ENCODE measurements around the gene DHRS1. TPM values are rescaled to one million over a fixed set of nuclear protein-coding genes. Genes with fewer than 3 reads are reported as not detected.

The DHRS1 gene
- total RNA-seq, 1 donor from 2014 or later: 10.6 TPM

DNA sequence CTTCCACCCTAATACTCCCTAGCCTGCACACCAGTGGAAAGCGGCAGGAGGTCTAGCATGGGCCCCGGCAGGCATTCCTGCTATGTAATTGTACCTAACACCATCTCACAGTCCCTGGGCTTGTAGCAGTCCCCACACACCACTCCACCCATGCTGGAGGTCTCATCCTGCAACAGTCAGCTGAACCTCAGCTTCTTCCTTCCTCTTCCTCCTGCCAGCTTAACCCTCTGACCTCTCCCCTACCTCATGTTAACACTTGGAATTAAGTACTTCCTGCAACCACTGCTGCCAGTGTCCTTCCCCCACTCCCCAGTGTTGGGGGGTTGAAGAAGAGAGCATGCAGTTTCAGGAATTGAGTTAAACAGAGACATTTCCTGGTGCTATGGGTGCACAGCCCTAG, 27.7 kb upstream of the DHRS1 start:
- no peak for DNase-seq

DNA sequence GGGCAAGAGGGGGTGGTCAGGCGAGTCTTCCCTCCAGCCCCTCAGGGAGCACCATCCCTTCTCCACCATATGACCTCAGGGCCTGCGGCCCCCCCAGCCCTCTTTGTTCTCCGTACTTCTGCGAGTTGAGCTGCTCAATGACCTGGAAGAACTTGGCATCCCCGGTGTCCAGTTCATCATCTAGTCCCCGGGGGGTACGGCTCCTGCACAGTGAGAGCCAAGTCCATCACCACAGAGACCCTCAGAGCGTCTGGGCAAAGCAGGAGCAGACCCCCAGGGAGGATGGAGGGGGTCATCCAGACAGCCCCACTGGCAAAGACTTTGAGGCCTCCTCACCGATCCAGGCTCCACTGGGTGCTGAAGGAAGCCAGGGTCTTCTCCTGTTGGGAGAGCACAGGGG, 26.4 kb upstream of the DHRS1 start:
- DNase-seq: no peak

DNA sequence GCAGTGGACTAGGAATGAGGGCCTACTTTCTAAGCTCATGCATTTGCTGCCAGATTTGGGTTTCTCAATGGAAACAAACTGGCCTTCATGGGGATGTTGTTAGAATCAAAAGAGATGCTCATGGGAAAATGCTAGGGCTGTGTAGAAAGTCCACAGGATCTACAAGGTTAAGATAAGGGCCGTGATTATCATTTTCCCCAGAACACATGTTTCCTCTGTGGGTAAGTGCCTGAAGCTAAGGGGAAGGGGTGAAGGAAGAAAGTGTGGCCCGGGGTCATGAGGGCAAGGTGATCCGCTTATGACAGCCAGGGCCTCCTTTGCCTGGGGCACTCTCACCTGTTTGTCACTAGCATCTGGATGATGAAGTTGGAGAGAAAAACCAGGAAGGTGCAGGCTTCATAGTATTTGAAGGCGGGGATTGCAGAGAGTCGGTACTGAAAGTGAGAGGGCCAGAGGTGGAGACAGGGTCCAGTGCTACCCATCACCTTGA, 25.5 kb upstream of the DHRS1 start:
- DNase-seq: no peak

DNA sequence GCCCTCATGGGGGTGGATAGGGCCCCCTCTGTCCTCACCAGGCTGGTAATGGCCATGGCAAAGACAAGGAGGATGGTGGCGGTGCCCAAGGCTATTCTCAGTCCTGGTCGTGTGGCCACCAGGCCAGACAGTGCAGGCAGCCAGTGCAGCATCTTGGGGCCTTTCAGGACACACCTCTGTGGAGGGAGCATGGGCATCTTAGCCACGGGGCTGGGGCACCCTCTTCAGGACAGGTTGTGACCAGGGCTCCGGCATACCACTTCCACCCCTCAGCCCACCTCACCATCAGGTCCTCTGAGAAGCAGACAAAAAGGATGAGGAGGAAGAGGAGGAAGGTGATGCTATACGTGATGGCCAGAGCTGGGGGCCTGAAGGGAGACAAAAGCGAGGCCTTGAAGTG, 24.4 kb upstream of the DHRS1 start:
- DNase-seq: no peak

DNA sequence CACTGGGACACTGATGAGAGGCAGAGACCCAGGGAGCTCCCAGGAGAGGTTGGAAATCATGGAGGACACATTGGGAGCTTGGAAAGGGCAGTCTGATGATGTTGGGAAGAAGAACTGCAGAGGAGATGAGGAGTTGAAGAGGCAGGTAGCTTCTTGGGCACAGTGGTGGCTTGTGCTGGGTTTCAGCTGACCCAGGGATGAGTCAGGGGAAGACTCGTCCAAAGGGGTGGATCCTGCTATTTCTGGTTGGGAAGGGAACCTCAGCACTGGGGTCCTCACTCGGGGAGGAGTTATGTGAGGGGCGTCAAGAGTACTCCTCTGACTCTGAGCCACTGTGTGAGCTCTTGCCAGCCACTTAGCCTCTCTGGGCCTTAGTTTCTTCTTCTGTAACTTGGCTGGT, 23.8 kb upstream of the DHRS1 start:
- no peak for DNase-seq

DNA sequence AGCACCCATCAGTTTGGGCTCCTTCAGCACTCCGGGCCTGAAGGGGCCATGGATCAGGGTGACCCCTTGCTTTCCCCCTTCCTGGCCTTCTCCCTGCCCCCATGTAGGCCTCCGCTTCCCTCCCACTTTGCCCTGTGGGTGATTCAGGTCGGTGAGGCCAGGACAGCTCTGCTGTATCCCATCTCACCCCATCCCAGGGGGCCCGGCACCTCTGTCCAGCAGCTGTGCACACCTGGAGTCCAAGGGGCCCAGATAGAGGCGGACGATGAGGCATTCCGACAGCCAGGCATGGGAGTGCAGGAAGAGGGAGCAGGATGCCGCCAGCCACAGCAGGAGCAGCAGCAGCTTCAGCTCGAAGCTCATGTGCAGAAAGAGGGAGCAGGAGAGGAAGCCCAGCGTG, 23.1 kb upstream of the DHRS1 start:
- no peak for DNase-seq

DNA sequence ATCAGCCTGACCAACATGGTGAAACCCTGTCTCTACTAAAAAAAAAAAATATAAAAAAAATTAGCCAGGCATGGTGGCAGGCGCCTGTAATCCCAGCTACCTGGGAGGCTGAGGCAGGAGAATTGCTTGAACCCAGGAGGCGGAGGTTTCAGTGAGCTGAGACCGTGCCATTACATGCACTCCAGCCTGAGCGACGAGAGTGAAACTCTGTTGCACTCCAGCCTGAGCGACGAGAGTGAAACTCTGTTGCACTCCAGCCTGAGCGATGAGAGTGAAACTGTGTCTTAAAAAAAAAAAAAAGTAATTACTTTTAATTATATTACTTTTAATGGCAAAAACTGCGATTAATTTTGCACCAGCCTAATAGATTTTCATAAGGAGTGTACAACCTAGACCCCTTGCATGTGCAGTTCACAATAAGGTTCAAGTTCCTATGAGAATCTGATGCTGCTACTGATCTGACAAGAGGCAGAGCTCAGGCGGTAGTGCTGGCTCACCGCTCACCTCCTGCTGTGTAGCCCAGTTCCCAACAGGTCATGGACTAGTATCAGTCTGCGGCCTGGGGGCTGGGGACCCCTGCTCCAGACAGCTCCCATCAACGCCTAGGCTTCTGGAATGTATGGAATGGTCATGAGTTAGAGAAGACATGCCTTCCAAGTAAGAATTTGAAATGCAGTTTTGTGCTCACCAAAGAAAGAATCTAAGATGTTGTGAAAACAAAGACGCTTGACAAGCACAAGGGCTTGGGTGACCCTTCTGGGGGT, 21.8 kb upstream of the DHRS1 start:
- DNase-seq: no peak

DNA sequence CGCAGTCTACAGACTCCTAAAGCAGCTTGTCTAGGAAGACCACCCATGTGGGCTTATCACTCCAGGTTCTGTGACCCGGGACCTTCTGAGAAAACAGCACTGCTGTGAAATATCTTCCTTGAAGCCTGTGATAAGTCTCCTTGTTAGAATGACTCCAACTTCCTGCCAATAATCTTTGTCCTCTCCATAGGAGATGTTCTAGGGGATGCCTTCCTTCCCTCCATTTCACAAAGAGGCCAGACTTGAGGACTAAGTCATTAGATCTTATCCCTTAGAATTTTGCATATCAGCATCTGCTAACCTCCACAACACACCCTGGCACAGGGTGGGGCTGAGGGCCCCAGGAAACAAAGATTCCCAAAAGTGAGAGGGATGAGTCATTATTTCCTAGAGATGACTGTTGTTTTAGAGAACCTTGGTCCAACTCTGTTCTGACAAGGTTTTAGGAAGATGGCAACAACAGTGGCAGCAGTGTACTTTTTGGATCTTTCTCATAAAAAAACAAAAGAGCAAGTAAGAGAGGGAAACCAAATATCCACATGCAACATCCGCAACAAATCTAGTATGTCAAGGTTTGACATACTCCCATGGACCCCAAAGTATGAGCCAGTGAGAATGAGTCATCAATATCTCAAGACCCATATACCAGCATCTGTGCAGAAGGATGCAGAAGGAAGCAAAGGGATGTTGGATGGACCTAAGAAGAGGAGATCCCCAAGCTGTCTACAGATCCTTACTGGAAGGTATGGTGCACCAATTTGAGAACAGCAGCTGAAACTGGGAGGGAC, 17.8 kb upstream of the DHRS1 start:
- no peak for DNase-seq

DNA sequence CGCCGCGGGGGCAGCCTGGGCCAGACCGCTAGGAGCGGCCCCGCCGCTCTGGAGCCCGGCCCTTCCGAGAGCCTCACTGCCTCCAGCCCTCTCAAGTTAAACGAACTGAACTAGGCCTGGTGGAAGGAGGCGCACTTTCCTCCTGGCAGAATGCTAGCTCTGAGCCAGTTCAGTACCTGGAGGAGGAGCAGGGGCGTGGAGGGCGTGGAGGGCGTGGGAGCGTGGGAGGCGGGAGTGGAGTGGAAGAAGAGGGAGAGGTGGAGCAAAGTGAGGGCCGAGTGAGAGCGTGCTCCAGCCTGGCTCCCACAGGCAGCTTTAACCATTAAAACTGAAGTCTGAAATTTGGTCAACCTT, 17.0 kb upstream of the DHRS1 start:
- no peak for DNase-seq

DNA sequence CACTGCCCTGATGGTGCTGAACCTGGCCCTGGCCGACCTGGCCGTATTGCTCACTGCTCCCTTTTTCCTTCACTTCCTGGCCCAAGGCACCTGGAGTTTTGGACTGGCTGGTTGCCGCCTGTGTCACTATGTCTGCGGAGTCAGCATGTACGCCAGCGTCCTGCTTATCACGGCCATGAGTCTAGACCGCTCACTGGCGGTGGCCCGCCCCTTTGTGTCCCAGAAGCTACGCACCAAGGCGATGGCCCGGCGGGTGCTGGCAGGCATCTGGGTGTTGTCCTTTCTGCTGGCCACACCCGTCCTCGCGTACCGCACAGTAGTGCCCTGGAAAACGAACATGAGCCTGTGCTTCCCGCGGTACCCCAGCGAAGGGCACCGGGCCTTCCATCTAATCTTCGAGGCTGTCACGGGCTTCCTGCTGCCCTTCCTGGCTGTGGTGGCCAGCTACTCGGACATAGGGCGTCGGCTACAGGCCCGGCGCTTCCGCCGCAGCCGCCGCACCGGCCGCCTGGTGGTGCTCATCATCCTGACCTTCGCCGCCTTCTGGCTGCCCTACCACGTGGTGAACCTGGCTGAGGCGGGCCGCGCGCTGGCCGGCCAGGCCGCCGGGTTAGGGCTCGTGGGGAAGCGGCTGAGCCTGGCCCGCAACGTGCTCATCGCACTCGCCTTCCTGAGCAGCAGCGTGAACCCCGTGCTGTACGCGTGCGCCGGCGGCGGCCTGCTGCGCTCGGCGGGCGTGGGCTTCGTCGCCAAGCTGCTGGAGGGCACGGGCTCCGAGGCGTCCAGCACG, 16.4 kb upstream of the DHRS1 start:
- peak; percentile 68 for DNase-seq

DNA sequence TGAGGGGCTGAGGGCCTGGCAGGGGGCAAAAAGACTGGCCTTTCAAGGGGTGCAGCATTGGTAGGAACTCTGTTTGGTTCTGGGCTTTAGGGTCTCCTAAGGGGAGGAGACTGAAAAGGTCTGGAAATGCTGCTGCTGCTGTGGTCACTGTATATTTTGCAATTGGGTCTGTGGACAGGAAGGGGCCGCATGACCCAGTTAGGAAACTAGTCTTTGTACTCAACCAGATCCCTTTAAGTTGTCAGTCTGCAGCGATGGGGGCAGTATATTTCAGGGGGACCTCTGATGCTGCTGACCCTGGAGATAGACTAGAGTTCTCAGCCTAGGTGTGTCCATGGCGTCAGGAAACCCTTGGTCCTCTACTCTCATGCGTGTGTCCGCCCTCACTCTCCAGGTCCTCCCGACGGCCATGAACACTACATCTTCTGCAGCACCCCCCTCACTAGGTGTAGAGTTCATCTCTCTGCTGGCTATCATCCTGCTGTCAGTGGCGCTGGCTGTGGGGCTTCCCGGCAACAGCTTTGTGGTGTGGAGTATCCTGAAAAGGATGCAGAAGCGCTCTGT, 15.7 kb upstream of the DHRS1 start:
- DNase-seq: no peak

DNA sequence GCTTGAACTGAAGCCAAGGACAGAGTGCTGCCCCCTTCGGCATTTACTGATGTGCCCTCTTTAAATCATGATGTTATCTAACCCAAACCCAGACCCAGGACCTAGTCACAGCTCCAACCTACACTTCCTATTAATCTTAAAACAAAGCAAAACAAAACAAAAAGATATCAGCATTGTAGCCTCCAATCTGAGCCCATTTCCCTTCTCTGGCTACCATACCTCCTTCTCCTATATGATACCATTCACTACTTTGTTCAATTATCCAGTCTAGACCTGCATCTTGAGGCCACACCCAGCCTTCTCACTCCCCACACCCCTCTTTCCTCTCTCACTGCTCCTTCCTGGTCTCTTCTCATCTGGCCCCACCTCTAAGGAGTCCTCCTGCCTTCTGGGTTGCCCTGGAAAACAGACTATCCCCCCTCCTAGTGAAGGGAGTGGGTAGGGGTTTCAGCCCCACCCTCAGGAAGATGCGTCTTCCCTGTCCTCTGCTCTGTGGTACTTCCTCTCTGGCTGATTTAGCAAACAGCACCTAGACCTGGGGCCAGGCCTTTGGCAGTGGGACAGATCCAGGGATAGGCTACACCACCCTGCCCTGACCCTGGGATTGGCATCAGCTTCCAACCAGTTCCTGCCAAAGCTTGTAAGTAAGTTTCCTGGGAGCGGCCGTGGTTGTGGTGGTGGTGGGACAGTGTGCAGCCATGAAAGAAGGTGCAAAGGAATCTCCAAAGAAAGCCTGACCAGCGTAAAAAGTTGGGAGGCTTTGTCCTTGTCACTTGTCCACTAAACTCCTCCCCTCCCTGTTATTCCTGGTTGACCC, 15.0 kb upstream of the DHRS1 start:
- DNase-seq: no peak

DNA sequence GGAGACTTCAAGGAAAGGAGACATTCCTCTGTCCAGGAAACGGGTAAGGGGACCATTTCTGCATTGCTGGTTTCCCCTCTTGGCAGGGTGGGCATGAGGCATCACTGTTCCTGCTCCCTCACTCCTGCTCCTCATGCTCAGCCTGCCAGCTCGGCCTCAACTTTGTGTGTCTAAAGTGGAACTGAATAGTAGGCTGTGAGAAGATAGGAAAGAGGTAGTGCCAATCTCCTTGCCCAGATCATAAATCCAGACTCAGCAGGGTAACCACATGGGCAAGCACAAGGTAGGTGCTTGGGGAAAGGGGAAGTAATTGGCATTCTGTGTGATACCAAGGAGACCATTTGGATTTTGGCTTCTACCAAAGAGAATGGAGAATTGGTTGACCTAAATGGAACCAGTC, 14.3 kb upstream of the DHRS1 start:
- DNase-seq: no peak

DNA sequence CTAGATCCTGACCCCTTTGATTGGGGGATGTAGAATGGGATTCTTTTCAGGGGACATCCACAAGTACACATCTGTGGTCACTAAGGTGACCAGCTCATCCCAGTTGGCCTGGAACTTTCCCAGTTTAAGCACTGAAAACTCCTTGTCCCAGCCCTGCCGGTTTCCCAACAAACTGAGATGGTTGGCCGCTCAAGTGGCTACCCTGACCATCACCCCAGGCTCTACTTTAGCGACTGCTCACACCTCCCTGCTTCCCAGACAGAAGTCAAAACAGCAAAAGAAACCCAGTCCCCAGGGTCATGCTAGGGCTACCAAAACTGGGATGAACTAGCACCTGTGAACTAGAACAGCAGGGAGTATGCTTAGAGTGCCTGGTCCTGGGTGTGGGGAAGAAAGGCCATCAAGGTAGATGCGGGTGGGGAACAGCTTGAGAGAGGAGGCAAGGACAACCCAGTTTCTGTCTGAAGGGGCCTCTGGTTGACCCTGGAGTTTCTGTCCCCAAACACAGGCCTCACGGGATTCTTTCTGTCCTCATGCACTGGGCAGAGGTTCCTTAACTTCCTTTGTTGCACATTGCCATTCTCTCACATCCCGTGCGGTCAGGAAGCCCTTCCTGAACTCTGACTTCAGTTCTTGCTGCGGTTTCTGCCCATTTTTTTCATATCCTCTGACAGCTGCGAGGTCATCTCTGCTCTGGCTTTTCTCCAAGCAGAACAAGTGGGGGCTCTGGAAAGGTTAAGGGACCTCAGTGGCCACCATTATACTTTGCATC, 13.3 kb upstream of the DHRS1 start:
- DNase-seq: peak; percentile 85

DNA sequence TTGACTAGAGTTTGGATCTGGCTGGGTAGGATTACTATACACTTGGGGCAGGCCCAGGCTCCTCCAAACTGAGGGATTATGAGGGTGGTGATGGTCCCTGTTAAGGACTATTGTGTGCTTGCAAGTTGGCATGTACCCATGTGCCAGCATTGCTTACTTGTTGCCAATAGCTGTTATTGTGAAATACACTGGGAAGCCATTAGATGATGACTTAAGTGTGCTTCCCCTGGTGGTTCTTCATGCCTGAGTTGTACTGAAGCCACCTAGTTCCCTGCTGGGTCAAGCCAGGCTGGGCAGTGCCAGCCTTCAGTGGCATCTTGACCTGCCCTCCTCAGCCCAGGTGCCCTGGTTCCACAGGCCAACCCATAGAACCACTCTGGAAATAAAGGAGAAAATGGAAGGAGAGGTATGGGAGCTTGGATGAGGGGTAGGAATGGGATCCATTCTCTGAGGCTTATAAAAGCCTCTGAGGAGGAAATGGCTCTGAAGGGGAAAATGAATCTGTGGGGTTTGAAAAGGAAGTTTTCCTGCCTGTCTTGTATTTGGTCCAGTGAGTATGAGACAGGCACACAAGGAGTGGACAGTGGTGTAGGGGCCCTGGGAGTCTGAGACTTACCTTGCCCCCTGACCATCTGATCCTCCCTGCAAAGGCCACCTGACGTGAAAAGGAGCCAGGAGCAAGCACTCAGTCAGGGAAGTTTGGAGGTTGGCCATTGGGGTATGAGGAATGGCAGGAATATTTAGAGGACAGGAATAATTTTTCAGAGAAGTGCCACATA, 12.4 kb upstream of the DHRS1 start:
- no peak for DNase-seq

DNA sequence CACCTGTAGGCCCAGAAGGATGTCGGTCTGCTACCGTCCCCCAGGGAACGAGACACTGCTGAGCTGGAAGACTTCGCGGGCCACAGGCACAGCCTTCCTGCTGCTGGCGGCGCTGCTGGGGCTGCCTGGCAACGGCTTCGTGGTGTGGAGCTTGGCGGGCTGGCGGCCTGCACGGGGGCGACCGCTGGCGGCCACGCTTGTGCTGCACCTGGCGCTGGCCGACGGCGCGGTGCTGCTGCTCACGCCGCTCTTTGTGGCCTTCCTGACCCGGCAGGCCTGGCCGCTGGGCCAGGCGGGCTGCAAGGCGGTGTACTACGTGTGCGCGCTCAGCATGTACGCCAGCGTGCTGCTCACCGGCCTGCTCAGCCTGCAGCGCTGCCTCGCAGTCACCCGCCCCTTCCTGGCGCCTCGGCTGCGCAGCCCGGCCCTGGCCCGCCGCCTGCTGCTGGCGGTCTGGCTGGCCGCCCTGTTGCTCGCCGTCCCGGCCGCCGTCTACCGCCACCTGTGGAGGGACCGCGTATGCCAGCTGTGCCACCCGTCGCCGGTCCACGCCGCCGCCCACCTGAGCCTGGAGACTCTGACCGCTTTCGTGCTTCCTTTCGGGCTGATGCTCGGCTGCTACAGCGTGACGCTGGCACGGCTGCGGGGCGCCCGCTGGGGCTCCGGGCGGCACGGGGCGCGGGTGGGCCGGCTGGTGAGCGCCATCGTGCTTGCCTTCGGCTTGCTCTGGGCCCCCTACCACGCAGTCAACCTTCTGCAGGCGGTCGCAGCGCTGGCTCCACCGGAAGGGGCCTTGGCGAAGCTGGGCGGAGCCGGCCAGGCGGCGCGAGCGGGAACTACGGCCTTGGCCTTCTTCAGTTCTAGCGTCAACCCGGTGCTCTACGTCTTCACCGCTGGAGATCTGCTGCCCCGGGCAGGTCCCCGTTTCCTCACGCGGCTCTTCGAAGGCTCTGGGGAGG, 11.3 kb upstream of the DHRS1 start, which contains the start of gene LTB4R:
TSS of gene LTB4R (plus strand) at position 857 of the 959 bp plus-strand sequence. CDS start 4,150 bp downstream, outside the sequence.
- DNase-seq: peak; percentile 86

DNA sequence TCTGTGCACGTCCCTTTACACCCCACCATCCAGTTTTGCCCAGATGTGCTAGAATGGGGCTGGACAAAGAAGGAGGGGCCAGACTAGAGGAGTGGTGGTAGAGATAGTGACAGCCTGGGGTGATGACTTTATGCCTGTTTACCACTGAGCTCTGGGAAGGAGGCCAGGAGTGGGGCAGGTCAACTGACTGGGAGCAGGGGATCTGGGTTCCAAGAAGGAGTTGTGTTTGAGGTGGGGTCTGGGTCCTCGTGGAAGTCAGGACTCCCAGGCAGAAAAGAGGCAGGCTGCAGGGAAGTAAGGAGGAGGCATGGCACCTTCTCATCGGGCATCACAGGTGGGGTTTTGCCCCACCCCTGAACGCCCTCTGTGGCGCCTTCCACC, 10.7 kb upstream of the DHRS1 start:
- no peak for DNase-seq

DNA sequence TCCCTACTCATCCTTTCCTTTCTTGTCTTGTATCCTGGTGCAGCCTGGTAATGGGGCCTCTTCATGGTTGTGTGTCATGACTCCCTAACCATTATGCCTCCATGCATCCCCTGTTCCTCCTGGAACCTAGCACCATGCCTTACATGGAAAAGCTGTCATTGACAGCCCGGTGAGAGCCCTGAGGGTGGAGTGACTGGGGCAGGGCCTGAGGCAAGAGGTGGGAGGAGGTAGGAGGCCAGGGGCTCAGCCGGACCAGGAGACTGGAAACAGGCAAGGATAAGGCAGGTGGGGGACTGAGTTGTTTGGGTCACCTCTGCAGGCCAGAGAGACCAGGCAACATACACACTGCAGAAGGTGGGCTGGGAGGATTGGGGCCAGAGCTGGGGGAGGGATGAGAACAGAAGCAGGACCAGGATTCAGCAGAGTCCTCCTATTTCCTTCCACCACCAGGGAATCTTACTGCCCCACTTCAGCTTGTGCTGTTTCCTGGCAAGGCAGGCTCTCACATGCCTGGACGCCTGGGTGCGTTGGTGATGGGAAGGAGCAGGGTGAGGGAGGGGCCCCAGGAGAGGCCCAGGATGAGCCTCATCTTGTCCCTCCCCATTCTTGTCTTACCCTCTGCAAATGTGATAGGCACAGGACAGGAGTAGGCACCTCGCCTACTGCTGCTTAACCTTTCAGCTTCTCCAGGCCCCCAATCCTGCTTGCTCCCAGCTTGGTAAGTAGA, 10.1 kb upstream of the DHRS1 start, which contains the start of gene LTB4R2:
TSS of gene LTB4R2 (plus strand) at position 603 of the 727 bp plus-strand sequence. CDS start 525 bp downstream, outside the sequence.
- no peak for DNase-seq

Data from dermis blood vessel endothelial cell (primary cell).